ENCODE results near the gene CACNA1B. TPM values are rescaled to one million over a fixed set of nuclear protein-coding genes. Genes with fewer than 3 reads are reported as not detected.
A peak's percentile ranks its signal among the peaks of the same experiment; 100 is the strongest.
"Not testable (repeated sequence)": the region's sequence is repeated elsewhere in the genome, so short reads cannot be mapped to it uniquely, and the experiment has no call there.

The CACNA1B gene
- total and polyA plus RNA-seq, 8 donors, result 0.16 to 1.3 (median 0.31) TPM

DNA sequence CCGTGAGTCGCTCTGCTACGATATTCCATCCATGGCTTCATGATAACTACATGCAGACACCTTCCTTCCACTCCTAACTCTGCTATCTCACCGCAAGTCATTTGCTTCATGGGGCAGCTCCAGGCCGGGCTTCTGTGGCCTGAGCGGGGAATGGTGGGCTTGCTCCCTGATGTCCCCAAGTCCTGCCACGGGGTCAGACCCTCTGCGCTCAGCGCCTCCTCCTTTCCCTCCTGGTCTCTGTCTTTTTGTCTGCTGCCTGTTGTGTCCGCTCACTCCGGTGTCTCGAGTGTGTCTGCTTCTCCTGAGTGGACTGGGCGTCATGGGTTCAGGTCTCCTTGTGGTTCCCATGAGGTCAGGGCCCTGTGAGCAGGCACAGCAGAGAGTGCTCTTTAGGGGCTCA is 139.6 kb downstream of the CACNA1B start:
- no peak for TF ChIP-seq CTCF (IDR thresholded peaks at IDR 0.05)
- no peaks in the 10 kb centered on the region for H3K27me3 ChIP-seq
- no peak overlapping the region for H3K4me3 ChIP-seq
- no peaks in the 10 kb centered on the region for H3K36me3 ChIP-seq
- no peak overlapping the region for H3K27ac ChIP-seq
- H3K9me3 ChIP-seq, result no peaks in the 10 kb centered on the region
- DNase-seq (peak in 1 of 6 donors; percentile 40), FAIRE-seq (no peak), ATAC-seq (no peak)
- intact Hi-C loops (cut with DNase I), result no loop called here
- 82 to 94% methylated on average over 13 of the region's 13 CpGs for WGBS, 2 donors
- H3K4me1 ChIP-seq, result no peaks in the 10 kb centered on the region

GRCh38 chr9:138019514-138019913 is 141.9 kb downstream of the CACNA1B start:
- H3K27ac ChIP-seq; intact Hi-C loops (cut with DNase I); DNase-seq; ATAC-seq; H3K36me3 ChIP-seq; H3K9me3 ChIP-seq; FAIRE-seq; H3K4me1 ChIP-seq; H3K27me3 ChIP-seq; H3K4me3 ChIP-seq: not testable (repeated sequence)
- WGBS, 2 donors, result 83 to 91% methylated on average over 10 of the region's 10 CpGs

GRCh38 chr9:138020120-138020794 is 142.7 kb downstream of the CACNA1B start:
- H3K4me3 ChIP-seq, result no peak overlapping the region
- DNase-seq (peak in 1 of 6 donors; percentile 51), ATAC-seq (no peak), FAIRE-seq (no peak)
- H3K27me3 ChIP-seq, result peaks cover 0 to 4% (median 0%) of the 10 kb centered on the region in 4 donors
- intact Hi-C loops (cut with DNase I), result no loop called here
- H3K9me3 ChIP-seq, result no peaks in the 10 kb centered on the region
- no peak overlapping the region for H3K27ac ChIP-seq
- H3K4me1 ChIP-seq, result no peaks in the 10 kb centered on the region
- no peaks in the 10 kb centered on the region for H3K36me3 ChIP-seq
- TF ChIP-seq CTCF (IDR thresholded peaks at IDR 0.05), result no peak
- 81 to 85% methylated on average over 13 of the region's 13 CpGs for WGBS, 2 donors

- Histone ChIP-seq H3K9me3 (no peaks in the 10 kb centered on the region), H3K36me3 (no peaks in the 10 kb centered on the region), H3K27ac (no peak overlapping the region), H3K4me1 (no peaks in the 10 kb centered on the region), H3K27me3 (peaks cover 0 to 4% (median 0%) of the 10 kb centered on the region in 4 donors), H3K4me3 (no peak overlapping the region)
- no peak for TF ChIP-seq CTCF (IDR thresholded peaks at IDR 0.05)
- ATAC-seq, result no peak
- no peak for FAIRE-seq
- DNase-seq, result peak in 1 of 6 donors; percentile 43
- 84 to 87% methylated on average over 5 of the region's 5 CpGs for WGBS, 2 donors
- intact Hi-C loops (cut with DNase I), result no loop called here
Observed at GRCh38 chr9:138020795-138021182, 143.2 kb downstream of the CACNA1B start.

GRCh38 chr9:138021251-138022056 is 143.9 kb downstream of the CACNA1B start:
- intact Hi-C loops (cut with DNase I), result no loop called here
- peak in 1 of 4 donors; percentile 18 for ATAC-seq

More at GRCh38 chr9:138021251-138022056, 143.9 kb downstream of the CACNA1B start:
- Histone ChIP-seq H3K36me3 (no peaks in the 10 kb centered on the region), H3K9me3 (no peaks in the 10 kb centered on the region), H3K27ac (no peak overlapping the region), H3K4me3 (no peak overlapping the region), H3K4me1 (no peaks in the 10 kb centered on the region), H3K27me3 (peaks cover 0 to 4% (median 0%) of the 10 kb centered on the region in 4 donors)
- TF ChIP-seq CTCF (IDR thresholded peaks at IDR 0.05), result no peak
- FAIRE-seq (no peak), DNase-seq (peak in 1 of 6 donors; percentile 44)
- 76 to 78% methylated on average over 15 of the region's 15 CpGs for WGBS, 2 donors

Data from pancreas (tissue), 10 donors.